Measurements from ENCODE around the gene TCEANC.
"Not testable (repeated sequence)": the region's sequence is repeated elsewhere in the genome, so short reads cannot be mapped to it uniquely, and the experiment has no call there.

TCEANC gene

GRCh38 chrX:13658602-13659001 lies 5.7 kb downstream of the TCEANC start:
- peak; percentile 43 to 68 (median 51) for DNase-seq

- DNase-seq: peak in 3 of 4 experiments; percentile 23 to 61 (median 54)
These were observed 6.1 kb downstream of the TCEANC start for GRCh38 chrX:13659063-13659462.

- DNase-seq: peak in 3 of 4 experiments; percentile 31 to 42 (median 37)
These were observed 8.9 kb downstream of the TCEANC start for GRCh38 chrX:13661735-13662288.

- no peak for DNase-seq
These were observed 9.4 kb downstream of the TCEANC start for GRCh38 chrX:13662355-13662791.

GRCh38 chrX:13664020-13664419 lies 11.1 kb downstream of the TCEANC start:
- no peak for DNase-seq

GRCh38 chrX:13666836-13667235 lies 13.9 kb downstream of the TCEANC start:
- no peak for DNase-seq

GRCh38 chrX:13667919-13668318 lies 15.0 kb downstream of the TCEANC start:
- no peak for DNase-seq

- DNase-seq: peak; percentile 78 to 91 (median 84)
These were observed 16.4 kb downstream of the TCEANC start for GRCh38 chrX:13669246-13669737.

- not testable (repeated sequence) for DNase-seq
These were observed 16.8 kb downstream of the TCEANC start for GRCh38 chrX:13669755-13670154.

- no peak for DNase-seq
These were observed 17.3 kb downstream of the TCEANC start for GRCh38 chrX:13670197-13670596.

- DNase-seq: no peak
These were observed 20.1 kb downstream of the TCEANC start for GRCh38 chrX:13673016-13673415.

GRCh38 chrX:13676885-13677284 lies 23.9 kb downstream of the TCEANC start:
- DNase-seq: peak in 2 of 4 experiments; percentile 9 to 37

- DNase-seq: not testable (repeated sequence)
These were observed 26.8 kb downstream of the TCEANC start for GRCh38 chrX:13679700-13680099.

- no peak for DNase-seq
These were observed 28.7 kb downstream of the TCEANC start for GRCh38 chrX:13681595-13681994.

GRCh38 chrX:13684361-13684760 lies 31.4 kb downstream of the TCEANC start:
- DNase-seq: no peak

- peak in 2 of 4 experiments; percentile 7 to 28 for DNase-seq
These were observed 32.3 kb downstream of the TCEANC start for GRCh38 chrX:13685126-13685763.

GRCh38 chrX:13687203-13687602 lies 34.3 kb downstream of the TCEANC start:
- no peak for DNase-seq

GRCh38 chrX:13688384-13688957 lies 35.5 kb downstream of the TCEANC start:
- DNase-seq: no peak

- DNase-seq: peak; percentile 82 to 91 (median 86)
These were observed 36.2 kb downstream of the TCEANC start, which contains the start of gene RAB9A for GRCh38 chrX:13688958-13689740. TSS of gene RAB9A (plus strand) at chrX:13689128. CDS start at chrX:13708747, 19,619 bp downstream.

- DNase-seq: peak; percentile 22 to 59 (median 37)
These were observed 36.8 kb downstream of the TCEANC start for GRCh38 chrX:13689741-13690211.

- DNase-seq: no peak
These were observed 37.9 kb downstream of the TCEANC start for GRCh38 chrX:13690836-13691235.

GRCh38 chrX:13691841-13692371 lies 39.0 kb downstream of the TCEANC start:
- DNase-seq: no peak

Measured in suppressor macrophage (primary cell).